CD4-positive, alpha-beta T cell treated with Interleukin-17A for 4 hours (primary cell): ENCODE measurements around the gene IGFL1.
"Not testable (repeated sequence)": the region's sequence is repeated elsewhere in the genome, so short reads cannot be mapped to it uniquely, and the experiment has no call there.

ENCODE experiments used
- DNase-seq: peaks from one replicate; pipeline ENCODE4 v3.0.0-alpha.2; 2020; ENCODE audit warnings: mixed read lengths

The IGFL1 gene

DNA sequence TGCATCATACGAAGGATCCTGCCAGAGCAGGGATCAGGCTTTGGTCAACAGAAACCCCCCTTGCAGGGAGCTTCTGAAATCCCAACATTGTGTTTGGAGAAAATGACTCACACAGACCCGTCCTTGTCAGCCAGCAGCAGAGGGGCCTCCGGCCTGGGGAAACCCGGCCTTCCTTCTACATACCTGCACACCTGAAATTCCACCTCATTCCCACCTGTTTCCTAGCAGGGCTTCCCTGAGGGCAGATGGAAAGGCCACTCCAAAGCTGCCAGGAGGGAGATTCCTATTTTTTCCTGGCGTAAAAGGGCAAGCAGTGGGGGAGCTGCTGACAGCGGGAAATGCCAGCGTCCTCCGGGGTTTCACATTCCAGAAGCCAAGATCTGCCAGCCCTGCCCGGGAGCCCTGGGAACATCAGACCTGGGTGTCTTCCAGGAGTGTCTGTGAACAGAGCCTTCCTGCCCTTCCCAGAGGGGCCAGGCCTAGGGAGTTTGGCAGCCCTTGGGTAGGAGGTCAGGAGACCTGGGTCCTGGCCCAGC is 3.0 kb upstream of the IGFL1 start:
- no peak for DNase-seq

DNA sequence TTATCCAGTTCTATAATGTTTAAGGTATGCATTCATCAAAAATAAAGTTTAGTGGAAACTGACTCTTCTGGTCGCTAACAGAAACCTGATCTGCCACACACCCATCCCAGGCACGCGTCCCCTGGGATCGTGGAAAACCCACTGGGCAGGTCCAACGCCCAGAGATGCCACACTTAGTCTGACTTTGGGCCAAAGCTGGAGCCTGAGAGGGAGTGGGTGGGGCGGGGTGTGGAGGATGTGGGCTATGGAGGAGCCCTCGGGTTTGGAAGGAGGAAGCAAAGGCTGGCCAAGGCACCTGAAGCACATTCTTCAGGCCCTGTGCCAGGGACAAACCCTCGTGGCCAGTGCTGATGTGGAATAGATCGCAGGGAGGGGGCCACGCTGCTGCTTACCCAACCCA is 2.5 kb downstream of the IGFL1 start:
- no peak for DNase-seq

- no peak for DNase-seq
Measured at GRCh38 chr19:46232468-46232867, 2.9 kb downstream of the IGFL1 start.

- DNase-seq = no peak
Measured at GRCh38 chr19:46232938-46233621, 3.5 kb downstream of the IGFL1 start.

DNA sequence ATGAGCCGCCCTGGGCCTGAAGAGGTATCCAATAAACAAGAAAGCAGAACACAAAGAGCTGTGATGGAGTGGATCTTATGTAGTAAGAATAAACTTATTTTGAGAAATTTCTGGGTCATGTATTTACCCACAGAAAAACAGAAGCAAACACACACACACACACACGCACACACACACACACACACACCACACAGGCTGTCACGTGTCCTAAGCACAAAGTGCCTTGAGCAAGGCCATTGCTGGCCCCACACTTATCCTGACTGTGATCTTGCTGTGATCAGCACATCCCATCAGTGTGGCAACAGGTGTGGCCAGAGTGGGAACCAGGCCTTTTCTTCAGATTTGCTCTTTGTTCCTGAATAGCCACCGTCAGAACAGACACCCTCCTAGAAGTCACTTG is 4.3 kb downstream of the IGFL1 start:
- DNase-seq = not testable (repeated sequence)

- DNase-seq = not testable (repeated sequence)
Measured at GRCh38 chr19:46238141-46238540, 8.6 kb downstream of the IGFL1 start.

GRCh38 chr19:46239193-46240024 is 9.9 kb downstream of the IGFL1 start:
- no peak for DNase-seq

- DNase-seq = no peak
Measured at GRCh38 chr19:46240693-46241092, 11.2 kb downstream of the IGFL1 start.

GRCh38 chr19:46241626-46242025 is 12.1 kb downstream of the IGFL1 start:
- DNase-seq = no peak

- not testable (repeated sequence) for DNase-seq
Measured at GRCh38 chr19:46243081-46243654, 13.6 kb downstream of the IGFL1 start.

- DNase-seq = no peak
Measured at GRCh38 chr19:46250076-46250735, 20.7 kb downstream of the IGFL1 start.

DNA sequence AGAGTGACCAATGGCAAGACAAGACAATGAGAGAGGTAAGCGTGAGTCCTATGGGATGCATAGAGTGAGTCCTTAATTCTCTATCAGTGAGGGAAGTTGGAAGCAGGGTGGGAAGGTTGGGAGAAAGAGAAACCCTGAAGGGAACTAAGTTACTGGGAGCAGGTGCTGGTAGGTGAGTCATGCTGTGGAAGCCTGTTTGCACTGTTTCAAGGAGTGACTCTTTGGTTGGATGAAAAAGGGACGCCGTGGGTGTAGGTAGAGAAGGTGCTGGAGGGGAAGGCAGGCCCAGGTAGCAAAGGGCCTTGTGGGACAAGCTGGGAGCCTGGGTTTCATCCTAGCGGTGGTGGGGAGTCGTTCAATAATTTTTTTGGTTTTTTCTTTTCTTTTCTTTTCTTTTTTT is 21.9 kb downstream of the IGFL1 start:
- no peak for DNase-seq

- no peak for DNase-seq
Measured at GRCh38 chr19:46254776-46255175, 25.2 kb downstream of the IGFL1 start.

- no peak for DNase-seq
Measured at GRCh38 chr19:46256855-46257254, 27.3 kb downstream of the IGFL1 start.

DNA sequence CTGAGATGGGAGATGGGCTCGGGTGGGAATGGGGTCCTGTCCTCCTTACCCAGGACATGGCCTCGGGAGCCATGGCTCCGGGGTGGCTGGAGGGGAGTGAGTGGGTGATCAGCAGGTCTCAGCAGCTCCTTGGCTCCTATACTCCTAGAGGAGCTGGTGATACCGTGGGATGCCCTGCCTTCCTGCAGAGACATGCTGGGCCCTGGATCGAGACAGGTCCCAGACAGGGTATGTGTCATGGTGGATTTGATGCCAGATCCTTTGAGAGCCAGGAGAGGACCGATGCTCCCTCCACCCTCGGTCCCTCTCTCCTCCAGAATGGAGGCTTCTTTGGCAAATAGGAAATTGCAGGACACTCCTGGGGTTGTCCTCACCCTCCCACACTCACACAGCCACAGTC is 32.0 kb downstream of the IGFL1 start:
- not testable (repeated sequence) for DNase-seq

- peak; percentile 46 for DNase-seq
Measured at GRCh38 chr19:46262684-46263296, 33.2 kb downstream of the IGFL1 start.

- not testable (repeated sequence) for DNase-seq
Measured at GRCh38 chr19:46264801-46265200, 35.3 kb downstream of the IGFL1 start.

- peak; percentile 74 for DNase-seq
Measured at GRCh38 chr19:46265217-46265828, 35.8 kb downstream of the IGFL1 start.

GRCh38 chr19:46269101-46269500 is 39.6 kb downstream of the IGFL1 start:
- DNase-seq = no peak

DNA sequence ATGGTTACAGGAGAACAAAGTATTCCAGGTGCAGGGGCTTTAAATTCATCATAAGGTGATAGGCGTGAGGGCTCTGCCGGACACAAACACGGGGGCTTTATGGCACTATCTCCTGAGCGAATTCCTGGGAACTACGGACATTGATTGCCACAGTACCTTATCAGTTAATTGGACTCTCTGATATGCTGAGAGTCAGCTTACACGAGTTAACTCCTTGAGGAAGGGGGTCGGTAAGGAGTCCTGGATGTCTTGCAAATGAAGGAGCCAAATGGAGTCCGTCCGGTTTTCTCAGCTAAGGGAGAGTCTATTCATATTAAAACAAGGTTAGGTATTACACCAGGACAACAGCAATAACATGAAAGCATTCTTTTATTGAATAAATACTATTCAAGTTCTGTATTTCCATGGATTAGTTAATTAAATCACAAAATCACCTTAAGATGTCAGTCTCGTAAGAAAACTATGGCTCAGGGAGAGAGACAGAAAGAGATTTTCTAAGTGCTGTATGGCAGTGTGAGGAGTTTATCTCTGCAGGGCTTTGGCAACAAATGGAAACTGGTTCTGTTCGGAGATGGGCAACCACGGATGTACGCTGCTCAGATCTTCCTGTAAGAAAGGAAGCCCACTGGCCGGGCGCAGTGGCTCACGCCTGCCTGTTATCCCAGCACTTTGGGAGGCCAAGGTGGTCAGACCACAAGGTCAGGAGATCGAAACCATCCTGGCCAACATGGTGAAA is 41.1 kb downstream of the IGFL1 start:
- DNase-seq = no peak

DNA sequence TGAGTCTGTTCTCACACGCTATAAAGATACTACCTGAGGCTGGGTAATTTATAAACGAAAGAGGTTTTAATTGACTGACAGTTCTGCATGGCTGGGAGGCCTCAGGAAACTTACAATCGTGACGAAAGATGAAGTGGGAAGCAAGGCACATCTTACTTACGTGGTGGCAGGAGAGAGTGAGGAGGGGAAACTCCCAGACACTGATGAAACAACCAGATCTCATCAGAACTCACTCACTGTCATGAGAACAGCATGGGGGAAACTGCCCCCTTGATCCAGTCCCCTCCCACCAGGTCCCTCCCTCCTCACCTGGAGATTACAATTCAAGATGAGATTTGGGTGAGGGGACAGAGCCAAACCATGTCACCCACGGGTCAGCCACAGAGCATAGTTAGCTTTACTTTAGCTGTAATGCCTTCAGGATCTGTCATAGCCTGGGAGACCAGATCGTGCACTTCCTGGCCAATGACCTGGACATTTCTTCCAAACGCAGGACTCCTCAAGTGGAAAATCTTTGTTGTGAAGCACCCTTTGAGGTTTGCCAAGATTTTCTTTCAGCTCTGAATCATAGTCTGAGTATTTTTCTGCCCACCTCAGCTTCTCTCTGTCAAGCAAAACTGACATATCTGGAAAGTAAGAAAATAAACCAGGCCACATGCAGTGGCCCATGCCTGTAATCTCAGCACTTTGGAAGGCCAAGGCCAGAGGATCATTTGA is 42.1 kb downstream of the IGFL1 start:
- no peak for DNase-seq
